Activated CD4-positive, alpha-beta T cell treated with anti-CD3 and anti-CD28 coated beads, Interleukin-2, amount 10 ng/mL, durations not matched to agents 24 days and 14 days (primary cell): ENCODE data around the gene SPRING1. TPM values are rescaled to one million over a fixed set of nuclear protein-coding genes. Genes with fewer than 3 reads are reported as not detected.

Experiments used
- DNase-seq: peaks from one replicate; pipeline ENCODE4 v3.0.0; 2022
- H3K27ac Mint-ChIP-seq: one replicate; pipeline ENCODE4 v1.8.0; 2022; ENCODE audit warnings: mild to moderate bottlenecking, mixed read lengths
- H3K27me3 Mint-ChIP-seq: one replicate; pipeline ENCODE4 v1.8.0; 2022; ENCODE audit warnings: mixed read lengths
- H3K36me3 Mint-ChIP-seq: one replicate; pipeline ENCODE4 v1.8.0; 2022; ENCODE audit warnings: low read depth, mild to moderate bottlenecking, mixed read lengths
- H3K4me1 Mint-ChIP-seq: one replicate; pipeline ENCODE4 v1.8.0; 2021; ENCODE audit warnings: mixed read lengths
- H3K4me3 Mint-ChIP-seq: one replicate; pipeline ENCODE4 v1.8.0; 2022; ENCODE audit warnings: mild to moderate bottlenecking, moderate library complexity, mixed read lengths
- H3K9me3 Mint-ChIP-seq: one replicate; pipeline ENCODE4 v1.8.0; 2021; ENCODE audit warnings: mixed read lengths
- intact Hi-C: fragments of 100-400 bp; cut with micrococcal nuclease; formaldehyde crosslinking; loops from one replicate; pipeline ENCODE4 v1.15.1; 2023
- total RNA-seq: library from RNA; stranded (reverse); gene quantifications from 2 replicates; pipeline ENCODE4 v1.2.3, GENCODE V29; 2022

Gene SPRING1
- total RNA-seq, 1 donor from 2014 or later: 28.6 TPM

DNA sequence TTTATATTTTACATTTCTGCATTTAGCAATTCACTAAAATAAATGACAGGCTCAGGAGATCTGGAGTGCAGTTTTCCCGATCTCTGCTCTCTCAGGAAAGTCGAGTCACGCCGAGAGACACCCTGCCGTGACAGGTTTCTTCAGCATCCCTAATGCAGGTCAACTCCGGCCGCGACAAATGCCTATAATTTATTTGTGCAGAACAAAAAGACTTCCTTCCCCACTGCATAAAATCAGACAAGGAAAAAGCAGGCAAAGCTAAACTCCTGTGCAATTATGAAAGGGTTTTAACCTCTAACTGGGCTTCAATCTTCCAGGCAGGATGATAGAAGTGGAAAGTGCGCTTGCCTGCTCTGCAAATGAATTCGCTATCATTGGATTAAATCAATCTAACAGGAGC is 28.1 kb downstream of the SPRING1 start:
- Mint-ChIP-seq H3K36me3 (peaks cover 2% of the 10 kb centered on the region), H3K9me3 (no peaks in the 10 kb centered on the region), H3K27ac (no peak overlapping the region), H3K27me3 (peaks cover 24% of the 10 kb centered on the region), H3K4me3 (no peak overlapping the region), H3K4me1 (peaks cover 7% of the 10 kb centered on the region)
- intact Hi-C loops: loop anchor here (5.0 kb wide), 1 partner anchor 712 kb away; no protein-coding TSS in a partner anchor
- DNase-seq: no peak

DNA sequence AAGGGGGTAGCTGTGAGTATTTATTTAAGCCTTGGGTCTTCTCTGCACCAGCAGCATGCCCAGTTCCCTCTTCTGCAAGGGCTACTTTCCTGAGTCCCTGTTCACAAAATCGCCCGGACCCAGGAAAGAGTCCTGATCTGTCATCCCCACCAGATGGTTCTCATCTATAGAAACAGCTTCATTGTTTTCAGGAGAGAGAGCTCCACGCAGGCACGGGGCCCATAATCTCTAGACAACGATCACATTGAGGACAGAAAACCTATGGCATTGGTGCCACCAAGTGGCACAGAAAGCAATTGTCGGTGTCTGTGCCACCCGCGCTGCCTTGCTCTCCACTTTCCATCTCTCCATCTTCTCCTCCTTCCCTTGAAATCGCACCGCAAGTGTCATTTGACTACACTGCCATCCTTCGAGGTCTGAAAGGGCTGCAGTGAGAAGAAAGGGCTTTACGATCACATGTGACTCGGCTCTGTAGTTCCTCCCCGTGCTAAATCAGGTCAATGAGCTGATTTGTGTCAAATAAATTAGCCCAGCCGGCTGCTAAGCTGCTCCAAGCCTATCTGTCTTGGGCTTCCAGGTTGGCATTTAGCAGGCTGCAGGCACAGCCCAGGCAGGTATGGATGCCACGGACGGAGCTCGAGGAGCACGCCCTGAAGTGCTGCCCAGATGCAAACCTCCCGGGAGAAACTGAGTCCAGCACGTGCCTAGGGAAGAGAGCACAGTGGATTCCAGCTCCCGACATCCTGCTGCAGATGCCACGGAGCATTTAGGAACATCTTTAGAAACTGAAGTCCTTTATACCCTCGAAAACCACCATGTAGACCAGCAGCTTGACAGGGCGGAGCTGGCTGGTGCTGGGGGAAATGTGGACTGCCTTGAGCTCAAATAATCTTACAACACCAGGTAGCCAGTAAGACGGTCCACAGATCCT is 28.8 kb downstream of the SPRING1 start:
- Mint-ChIP-seq H3K27ac (no peak overlapping the region), H3K4me3 (peak overlapping the region; percentile 44), H3K4me1 (peaks cover 7% of the 10 kb centered on the region), H3K36me3 (peaks cover 2% of the 10 kb centered on the region), H3K27me3 (peaks cover 25% of the 10 kb centered on the region), H3K9me3 (no peaks in the 10 kb centered on the region)
- DNase-seq: peak; percentile 81
- intact Hi-C loops: loop anchor here (5.0 kb wide), 1 partner anchor 712 kb away; no protein-coding TSS in a partner anchor

DNA sequence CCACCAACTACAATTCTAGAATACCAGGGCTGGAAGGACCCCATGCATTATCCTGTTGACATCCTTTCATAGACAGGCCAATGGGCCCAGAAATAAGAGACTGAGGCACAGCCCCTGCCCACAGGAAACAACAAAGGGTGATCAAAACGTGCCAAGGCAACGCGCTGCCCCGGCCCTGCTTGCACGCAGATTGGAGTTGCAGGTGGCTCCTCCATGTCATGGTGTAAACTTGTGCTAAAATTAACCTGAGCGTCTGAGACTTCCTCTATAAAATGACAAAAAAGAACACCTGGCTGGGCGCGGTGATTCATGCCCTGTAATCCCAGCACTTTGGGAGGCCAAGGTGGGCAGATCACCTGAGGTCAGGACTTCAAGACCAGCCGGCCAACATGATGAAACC is 30.1 kb downstream of the SPRING1 start:
- Mint-ChIP-seq H3K36me3 (peaks cover 2% of the 10 kb centered on the region), H3K9me3 (no peaks in the 10 kb centered on the region), H3K4me3 (no peak overlapping the region), H3K27ac (no peak overlapping the region), H3K27me3 (peaks cover 28% of the 10 kb centered on the region), H3K4me1 (peaks cover 7% of the 10 kb centered on the region)
- no peak for DNase-seq
- intact Hi-C loops: loop anchor here (5.0 kb wide), 1 partner anchor 710 kb away; no protein-coding TSS in a partner anchor

DNA sequence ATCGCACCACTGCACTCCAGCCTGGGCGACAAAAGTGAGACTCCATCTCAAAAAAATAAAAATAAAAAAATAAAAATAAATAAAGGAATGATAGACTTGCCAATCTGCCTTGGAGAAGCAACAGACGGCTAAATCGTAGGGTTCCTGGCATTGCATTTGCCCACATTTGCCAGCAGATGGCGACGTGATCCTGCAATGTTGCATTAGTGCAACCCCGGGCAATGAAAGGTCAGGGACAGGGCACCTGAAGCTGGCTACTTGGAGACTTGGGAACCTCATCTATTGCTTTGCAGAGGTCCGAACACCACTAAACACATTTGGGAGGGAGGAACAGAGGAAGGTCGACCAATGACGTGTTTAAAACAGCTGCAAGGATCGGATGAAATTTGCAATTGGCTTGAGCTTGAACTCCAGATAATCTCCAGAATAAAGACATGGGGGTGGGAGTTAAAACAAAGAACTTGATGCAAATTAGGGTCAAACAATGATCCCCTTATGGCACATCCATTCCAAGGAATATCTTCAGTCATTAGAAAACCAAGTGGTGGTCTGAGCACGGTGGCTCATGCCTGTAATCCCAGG is 34.6 kb downstream of the SPRING1 start:
- Mint-ChIP-seq H3K4me1 (no peaks in the 10 kb centered on the region), H3K27ac (no peak overlapping the region), H3K27me3 (peaks cover 14% of the 10 kb centered on the region), H3K9me3 (no peaks in the 10 kb centered on the region), H3K4me3 (no peak overlapping the region), H3K36me3 (no peaks in the 10 kb centered on the region)
- intact Hi-C loops: loop anchor here (1.0 to 5.0 kb wide), 4 partner anchors 179 to 416 kb away; no protein-coding TSS in a partner anchor
- DNase-seq: peak; percentile 90

DNA sequence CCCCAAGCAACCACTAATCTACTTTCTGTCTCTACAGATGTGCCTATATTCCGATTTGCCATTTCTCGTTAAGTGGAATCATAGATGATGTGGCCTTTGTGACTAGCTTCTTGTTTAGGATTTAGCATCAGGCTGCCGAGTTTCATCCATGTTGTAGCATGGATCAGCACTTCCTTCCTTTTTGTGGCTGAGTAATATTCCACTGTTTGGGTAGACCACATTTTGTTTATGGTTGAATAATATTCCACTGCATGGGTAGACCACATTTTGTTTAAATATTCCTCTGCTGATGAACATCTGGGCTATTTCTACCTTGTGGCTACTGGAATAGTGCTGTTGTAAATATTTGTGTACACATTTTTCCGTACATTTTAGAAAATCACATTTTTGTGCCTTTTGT is 36.4 kb downstream of the SPRING1 start:
- H3K4me1 Mint-ChIP-seq: no peaks in the 10 kb centered on the region
- no peak overlapping the region for H3K27ac Mint-ChIP-seq
- H3K27me3 Mint-ChIP-seq: peaks cover 14% of the 10 kb centered on the region
- H3K36me3 Mint-ChIP-seq: no peaks in the 10 kb centered on the region
- H3K4me3 Mint-ChIP-seq: no peak overlapping the region
- no peak for DNase-seq
- no peaks in the 10 kb centered on the region for H3K9me3 Mint-ChIP-seq
- intact Hi-C loops: loop anchor here (5.0 kb wide), 1 partner anchor 256 kb away; no protein-coding TSS in a partner anchor

DNA sequence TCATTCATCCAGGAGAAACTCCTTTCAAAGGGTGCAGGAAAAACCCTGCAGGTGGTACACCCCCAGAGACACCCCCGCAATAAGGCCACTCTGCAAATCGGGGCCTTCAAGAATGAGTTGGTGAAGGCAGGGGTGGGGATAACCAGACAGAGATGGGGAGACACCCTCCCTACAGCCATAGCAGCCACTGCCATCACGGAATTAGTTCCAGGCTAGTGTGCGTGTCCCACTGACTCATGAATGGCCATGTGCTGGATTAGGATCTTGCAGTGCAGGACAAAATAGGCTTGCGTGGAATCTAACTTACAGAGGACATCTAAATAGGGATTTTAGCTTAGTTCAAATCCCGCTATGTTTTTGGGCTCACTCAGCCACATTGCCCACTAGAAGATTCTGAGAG is 37.8 kb downstream of the SPRING1 start:
- H3K4me3 Mint-ChIP-seq: no peak overlapping the region

DNA sequence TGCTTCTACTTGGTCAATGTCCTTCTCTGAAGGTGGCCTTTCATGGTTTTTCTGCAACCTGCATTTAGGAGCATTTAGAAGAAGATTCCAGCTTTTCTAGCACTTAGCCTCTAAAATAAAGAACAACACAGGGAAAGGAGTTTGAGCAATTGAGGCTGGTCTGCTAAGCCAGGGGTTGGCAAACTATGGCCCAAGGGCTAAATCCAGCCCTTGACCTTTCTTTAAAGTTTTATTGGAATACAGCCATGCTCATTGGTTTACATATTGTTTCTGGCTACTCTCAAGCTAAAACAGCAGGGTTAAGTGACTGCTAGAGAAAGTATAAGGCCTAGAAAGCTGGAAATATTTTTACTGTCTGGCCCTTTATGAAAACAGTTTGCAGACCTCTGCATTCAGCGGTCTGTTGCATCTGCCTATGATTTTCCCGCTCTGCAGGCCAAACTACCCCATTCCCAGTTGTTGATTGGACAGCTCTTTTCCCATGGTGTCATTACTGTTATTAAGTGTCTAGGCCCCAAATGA is 39.3 kb downstream of the SPRING1 start:
- intact Hi-C loops: no loop called here
- no peak overlapping the region for H3K27ac Mint-ChIP-seq
- peaks cover 30% of the 10 kb centered on the region for H3K27me3 Mint-ChIP-seq
- H3K9me3 Mint-ChIP-seq: no peaks in the 10 kb centered on the region
- DNase-seq: no peak
- H3K4me1 Mint-ChIP-seq: peaks cover 8% of the 10 kb centered on the region
- H3K36me3 Mint-ChIP-seq: no peaks in the 10 kb centered on the region
- H3K4me3 Mint-ChIP-seq: no peak overlapping the region

More for the DNA sequence above, 37.8 kb downstream of the SPRING1 start:
- Mint-ChIP-seq H3K4me1 (peaks cover 5% of the 10 kb centered on the region), H3K9me3 (no peaks in the 10 kb centered on the region), H3K27ac (no peak overlapping the region), H3K36me3 (no peaks in the 10 kb centered on the region), H3K27me3 (peaks cover 21% of the 10 kb centered on the region)
- no peak for DNase-seq
- intact Hi-C loops: loop anchor here (5.0 kb wide), 1 partner anchor 257 kb away; no protein-coding TSS in a partner anchor

DNA sequence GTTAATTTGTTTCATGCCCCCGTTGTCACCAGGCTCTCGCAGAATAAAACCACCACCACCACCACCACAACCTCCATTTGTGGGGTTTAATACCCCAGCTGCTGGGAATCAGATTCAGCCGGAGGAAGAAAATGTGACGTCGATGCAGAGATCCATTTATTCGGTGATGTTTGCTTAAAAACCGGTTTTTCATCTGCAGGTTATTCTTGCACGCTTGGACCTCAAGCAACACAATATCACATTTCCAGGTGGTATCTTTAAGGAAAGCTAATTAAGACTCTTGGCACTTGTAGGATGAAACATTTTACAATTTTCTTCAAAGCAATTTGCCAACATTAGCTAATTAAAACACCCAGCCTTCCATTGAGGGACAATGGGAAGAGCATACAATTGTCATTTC is 39.8 kb downstream of the SPRING1 start:
- no peak for DNase-seq
- Mint-ChIP-seq H3K4me3 (no peak overlapping the region), H3K27me3 (peaks cover 34% of the 10 kb centered on the region), H3K4me1 (peaks cover 8% of the 10 kb centered on the region), H3K27ac (no peak overlapping the region), H3K9me3 (no peaks in the 10 kb centered on the region), H3K36me3 (no peaks in the 10 kb centered on the region)
- intact Hi-C loops: no loop called here

DNA sequence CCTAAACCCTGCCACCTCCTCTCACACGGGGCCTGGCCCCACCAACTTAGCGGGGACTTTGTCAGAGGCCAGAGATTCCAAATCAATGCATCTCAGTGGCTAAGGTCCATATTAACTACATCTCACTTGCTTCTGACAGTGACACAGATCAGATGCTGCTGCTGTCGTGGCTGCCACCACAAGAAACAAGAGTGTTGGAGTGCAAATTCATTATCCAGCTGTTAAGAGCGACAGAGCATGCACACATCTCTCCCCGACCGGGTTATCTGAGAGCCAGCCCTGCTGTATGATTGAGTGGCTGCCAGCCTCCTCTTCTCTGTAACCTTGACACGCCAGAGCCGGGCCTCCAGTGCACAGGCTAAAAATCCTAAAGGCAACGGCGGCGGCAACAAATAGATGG is 40.2 kb downstream of the SPRING1 start:
- H3K27me3 Mint-ChIP-seq: peaks cover 37% of the 10 kb centered on the region
- no peak overlapping the region for H3K4me3 Mint-ChIP-seq

DNA sequence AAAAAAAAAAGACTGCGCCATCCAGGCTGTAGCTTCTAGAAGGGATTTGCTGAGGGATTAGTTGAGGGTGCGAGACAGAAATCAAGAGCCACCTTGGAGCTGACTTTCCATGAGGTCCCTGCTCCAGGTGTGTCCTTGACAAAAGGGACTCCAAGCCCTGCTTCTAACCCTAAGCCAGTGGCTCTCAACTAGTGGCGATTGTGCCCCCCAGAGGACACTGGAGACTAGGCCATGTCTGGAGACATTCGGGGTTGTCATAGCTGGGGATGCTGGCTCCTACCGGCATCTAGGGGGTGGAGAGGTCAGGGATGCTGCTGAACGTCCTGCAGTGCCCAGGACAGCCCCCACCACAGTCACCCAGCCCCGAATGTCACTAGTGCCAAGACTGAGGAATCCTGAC is 40.6 kb downstream of the SPRING1 start:
- no peak overlapping the region for H3K27ac Mint-ChIP-seq
- peaks cover 12% of the 10 kb centered on the region for H3K4me1 Mint-ChIP-seq
- no peaks in the 10 kb centered on the region for H3K36me3 Mint-ChIP-seq
- H3K9me3 Mint-ChIP-seq: no peaks in the 10 kb centered on the region
- H3K4me3 Mint-ChIP-seq: no peak overlapping the region
- intact Hi-C loops: no loop called here
- peak; percentile 64 for DNase-seq
- peaks cover 39% of the 10 kb centered on the region for H3K27me3 Mint-ChIP-seq

More for the DNA sequence above, 40.2 kb downstream of the SPRING1 start:
- Mint-ChIP-seq H3K9me3 (no peaks in the 10 kb centered on the region), H3K4me1 (peaks cover 10% of the 10 kb centered on the region), H3K27ac (no peak overlapping the region), H3K36me3 (no peaks in the 10 kb centered on the region)
- intact Hi-C loops: no loop called here
- no peak for DNase-seq

DNA sequence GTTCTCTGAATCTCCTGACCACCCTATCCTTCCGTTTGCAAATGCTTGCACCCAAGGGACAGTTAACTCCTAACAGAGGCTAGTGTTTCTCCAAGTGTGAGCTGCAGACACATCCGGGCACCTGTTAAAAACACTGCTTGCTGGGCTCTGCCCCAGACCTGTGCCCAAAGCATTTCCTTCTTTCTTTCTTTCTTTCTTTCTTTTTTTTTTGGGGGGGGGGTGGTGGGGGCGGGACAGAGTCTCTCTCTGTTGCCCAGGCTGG is 42.5 kb downstream of the SPRING1 start:
- Mint-ChIP-seq H3K9me3 (no peaks in the 10 kb centered on the region), H3K36me3 (no peaks in the 10 kb centered on the region), H3K4me3 (no peak overlapping the region), H3K27me3 (peaks cover 37% of the 10 kb centered on the region), H3K4me1 (peaks cover 12% of the 10 kb centered on the region), H3K27ac (no peak overlapping the region)
- no peak for DNase-seq
- intact Hi-C loops: no loop called here

DNA sequence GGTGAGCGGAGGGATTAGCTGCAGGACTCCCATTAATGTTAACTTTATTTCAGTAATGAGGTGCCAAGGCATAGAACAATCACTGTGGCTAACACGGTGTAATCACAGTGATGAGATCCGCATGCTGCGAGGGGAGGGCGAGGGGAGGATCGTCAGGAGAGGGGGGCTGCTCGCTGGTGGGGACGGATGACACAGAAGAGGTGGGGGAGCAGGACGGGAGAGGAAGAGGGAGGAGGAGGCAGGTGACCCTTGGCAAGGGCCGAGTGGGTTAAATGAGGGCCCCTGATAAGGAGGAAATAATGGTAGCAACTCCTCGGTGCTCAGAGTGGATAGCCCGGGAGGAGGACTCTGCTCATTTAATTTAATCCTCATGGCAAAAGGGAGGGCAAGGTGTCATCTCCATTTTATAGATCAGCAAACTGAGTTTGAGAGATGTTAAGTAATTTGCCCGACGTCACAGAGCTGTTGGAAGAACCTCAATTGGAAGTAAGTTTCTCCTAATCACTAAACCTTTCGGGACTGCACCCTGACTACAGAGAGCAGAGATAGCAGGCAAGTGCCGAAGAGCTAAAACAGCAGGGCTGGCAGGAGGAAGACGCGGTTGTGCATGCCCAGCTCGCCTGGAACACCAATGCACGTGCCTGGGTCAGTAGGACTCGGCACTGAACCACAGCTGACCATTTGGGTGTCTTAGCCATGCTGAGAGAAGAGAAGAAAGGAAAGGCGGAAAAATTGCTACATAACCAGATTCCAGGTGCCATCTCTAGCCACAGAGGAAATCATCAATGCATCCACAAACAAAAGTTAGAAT is 43.0 kb downstream of the SPRING1 start:
- Mint-ChIP-seq H3K36me3 (no peaks in the 10 kb centered on the region), H3K4me1 (peaks cover 12% of the 10 kb centered on the region), H3K27ac (no peak overlapping the region), H3K27me3 (peaks cover 42% of the 10 kb centered on the region), H3K9me3 (no peaks in the 10 kb centered on the region), H3K4me3 (no peak overlapping the region)
- intact Hi-C loops: no loop called here
- DNase-seq: no peak

DNA sequence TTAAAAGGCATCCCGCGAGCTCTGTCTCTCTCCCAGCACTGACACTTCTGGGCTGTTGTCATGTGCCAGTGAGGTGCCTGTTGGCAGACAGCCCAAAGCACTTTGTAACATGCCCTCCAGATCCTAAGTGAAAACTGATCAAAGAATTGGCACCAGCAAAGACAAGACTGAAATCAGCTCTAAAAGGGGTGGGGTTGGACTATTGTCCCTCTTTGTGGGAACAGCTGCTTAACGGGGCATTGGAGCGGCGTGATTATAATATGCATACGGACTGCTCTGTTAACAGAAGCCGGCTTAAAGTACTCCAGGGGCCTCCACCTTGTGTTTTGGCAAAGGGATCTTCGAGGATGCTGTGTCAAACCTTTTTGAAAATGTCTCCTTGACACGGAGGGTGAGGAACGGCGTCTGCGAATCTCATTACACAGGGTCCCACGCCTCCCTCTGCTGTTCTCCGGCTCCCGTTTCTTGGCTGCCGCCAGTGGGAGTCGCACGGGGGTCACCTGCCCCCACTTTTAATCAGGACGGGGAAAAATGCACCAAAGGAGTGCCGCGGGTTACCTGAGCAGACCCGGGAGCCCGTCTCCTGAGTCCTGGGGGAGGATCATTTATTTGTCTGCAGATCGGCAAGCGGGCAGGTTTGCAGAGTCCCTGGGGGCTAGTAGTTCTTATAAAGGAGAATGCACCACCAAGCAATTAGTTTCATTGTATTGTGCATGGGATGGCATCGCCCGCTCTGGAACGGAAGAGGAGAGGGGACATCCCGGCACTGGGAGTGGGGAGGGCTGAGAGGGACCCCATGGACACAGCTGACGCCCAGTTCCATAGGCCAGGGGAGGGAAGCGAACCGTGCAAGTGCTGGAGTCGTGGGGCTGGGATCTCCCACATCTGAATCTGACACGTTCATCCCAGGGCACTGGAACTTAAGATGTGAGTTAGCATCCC is 44.3 kb downstream of the SPRING1 start:
- intact Hi-C loops: no loop called here
- no peak overlapping the region for H3K27ac Mint-ChIP-seq
- peaks cover 12% of the 10 kb centered on the region for H3K4me1 Mint-ChIP-seq
- peaks cover 45% of the 10 kb centered on the region for H3K27me3 Mint-ChIP-seq
- no peaks in the 10 kb centered on the region for H3K36me3 Mint-ChIP-seq
- no peaks in the 10 kb centered on the region for H3K9me3 Mint-ChIP-seq
- no peak overlapping the region for H3K4me3 Mint-ChIP-seq
- no peak for DNase-seq
